Ovary (tissue), 3 donors: ENCODE measurements around the gene NWD2.

ENCODE experiments used
- EP300 ChIP-seq: sonication (generic); formaldehyde crosslinking; IDR thresholded peaks from one replicate; pipeline ENCODE4 v1.6.1; 2017; ENCODE audit warnings: antibody characterized with exemption
- POLR2A ChIP-seq: fragments of 450-650 bp; IDR thresholded peaks from one replicate; pipeline ENCODE4 v1.6.1; 2017; ENCODE audit warnings: antibody characterized with exemption, mild to moderate bottlenecking, moderate library complexity
- TF ChIP-seq, protein P1 (sequence below), 3 donors: fragments of 450-650 bp in 2 of 3; fragments of 200-600 bp in 1 of 3; IDR thresholded peaks; one replicate each; pipeline versions ENCODE4 v1.5.1 to v1.8.0; 2016 to 2022; ENCODE audit warnings: antibody characterized with exemption in 3 of 3, mild to moderate bottlenecking in 1 of 3
- donor health status: DM: no; HTN: no; CAD: no.

- TF ChIP-seq, protein P1, sequence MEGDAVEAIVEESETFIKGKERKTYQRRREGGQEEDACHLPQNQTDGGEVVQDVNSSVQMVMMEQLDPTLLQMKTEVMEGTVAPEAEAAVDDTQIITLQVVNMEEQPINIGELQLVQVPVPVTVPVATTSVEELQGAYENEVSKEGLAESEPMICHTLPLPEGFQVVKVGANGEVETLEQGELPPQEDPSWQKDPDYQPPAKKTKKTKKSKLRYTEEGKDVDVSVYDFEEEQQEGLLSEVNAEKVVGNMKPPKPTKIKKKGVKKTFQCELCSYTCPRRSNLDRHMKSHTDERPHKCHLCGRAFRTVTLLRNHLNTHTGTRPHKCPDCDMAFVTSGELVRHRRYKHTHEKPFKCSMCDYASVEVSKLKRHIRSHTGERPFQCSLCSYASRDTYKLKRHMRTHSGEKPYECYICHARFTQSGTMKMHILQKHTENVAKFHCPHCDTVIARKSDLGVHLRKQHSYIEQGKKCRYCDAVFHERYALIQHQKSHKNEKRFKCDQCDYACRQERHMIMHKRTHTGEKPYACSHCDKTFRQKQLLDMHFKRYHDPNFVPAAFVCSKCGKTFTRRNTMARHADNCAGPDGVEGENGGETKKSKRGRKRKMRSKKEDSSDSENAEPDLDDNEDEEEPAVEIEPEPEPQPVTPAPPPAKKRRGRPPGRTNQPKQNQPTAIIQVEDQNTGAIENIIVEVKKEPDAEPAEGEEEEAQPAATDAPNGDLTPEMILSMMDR (IDR thresholded peaks at IDR 0.05), result no peak
- TF ChIP-seq POLR2A, result no peak
- TF ChIP-seq EP300, result no peak
These were observed 192.0 kb downstream of the NWD2 start for GRCh38 chr4:37436546-37436945.
